HUES64 (cell line): ENCODE data around the gene PAX3.
"Not testable (repeated sequence)": the region's sequence is repeated elsewhere in the genome, so short reads cannot be mapped to it uniquely, and the experiment has no call there.

Experiments
- H3K27ac ChIP-seq: 2 replicates; pipeline ENCODE4 v1.7.0; 2013; ENCODE audit warnings: low read depth, low read length, inconsistent platforms
- H3K27me3 ChIP-seq: 2 replicates; pipeline ENCODE4 v1.6.1; 2013; ENCODE audit warnings: mild to moderate bottlenecking, low read length; ENCODE audit not compliant: insufficient read depth
- H3K36me3 ChIP-seq: 2 replicates; pipeline ENCODE4 v1.6.1; 2013; ENCODE audit warnings: mild to moderate bottlenecking, low read length; ENCODE audit not compliant: insufficient read depth
- H3K4me1 ChIP-seq: 2 replicates; pipeline ENCODE4 v1.6.1; 2013; ENCODE audit warnings: mild to moderate bottlenecking, low read length, moderate library complexity; ENCODE audit not compliant: insufficient read depth
- H3K4me3 ChIP-seq: 2 replicates; pipeline ENCODE4 v1.5.1; 2013; ENCODE audit warnings: mild to moderate bottlenecking, low read length, moderate library complexity
- H3K9ac ChIP-seq: 2 replicates; pipeline ENCODE4 v1.6.1; 2013; ENCODE audit warnings: mild to moderate bottlenecking, low read depth, low read length
- H3K9me3 ChIP-seq: 2 replicates; pipeline ENCODE4 v1.6.1; 2013; ENCODE audit warnings: low read depth, low read length; ENCODE audit not compliant: insufficient read depth
- WGBS: fragments of 150-250, 120-280 bp; methylation state at CpG from one replicate; pipeline ENCODE4 v1.1.7; 2013; ENCODE audit warnings: missing lambda C conversion rate; 5-methylcytosine and 5-hydroxymethylcytosine counted together

Gene PAX3

GRCh38 chr2:222160944-222161343 lies 137.9 kb downstream of the PAX3 start:
- peaks cover 9% of the 10 kb centered on the region; the same call in 1 of the 2 replicates for H3K4me1 ChIP-seq
- no peaks in the 10 kb centered on the region for H3K36me3 ChIP-seq
- H3K27me3 ChIP-seq, result no peaks in the 10 kb centered on the region
- no peak overlapping the region for H3K27ac ChIP-seq
- WGBS, result 68% methylated on average over 5 of the region's 5 CpGs
- H3K9me3 ChIP-seq, result no peaks in the 10 kb centered on the region
- no peak overlapping the region for H3K4me3 ChIP-seq
- H3K9ac ChIP-seq, result no peak overlapping the region

GRCh38 chr2:222160125-222160524 lies 138.7 kb downstream of the PAX3 start:
- H3K27ac ChIP-seq, result no peak overlapping the region
- peaks cover 4% of the 10 kb centered on the region; the same call in 1 of the 2 replicates for H3K4me1 ChIP-seq
- no peaks in the 10 kb centered on the region for H3K36me3 ChIP-seq
- H3K4me3 ChIP-seq, result no peak overlapping the region
- H3K27me3 ChIP-seq, result no peaks in the 10 kb centered on the region
- 92% methylated on average over 2 of the region's 2 CpGs for WGBS
- H3K9ac ChIP-seq, result no peak overlapping the region
- H3K9me3 ChIP-seq, result no peaks in the 10 kb centered on the region

- Histone ChIP-seq H3K36me3 (no peaks in the 10 kb centered on the region), H3K27ac (no peak overlapping the region), H3K9me3 (no peaks in the 10 kb centered on the region), H3K27me3 (no peaks in the 10 kb centered on the region), H3K4me3 (no peak overlapping the region), H3K4me1 (no peaks in the 10 kb centered on the region), H3K9ac (no peak overlapping the region)
- over 99% methylated on average over 4 of the region's 4 CpGs for WGBS
These were observed 139.6 kb downstream of the PAX3 start for GRCh38 chr2:222159221-222159620.

- H3K4me1 ChIP-seq, H3K9ac ChIP-seq, H3K27me3 ChIP-seq, H3K27ac ChIP-seq, H3K36me3 ChIP-seq, H3K9me3 ChIP-seq: not testable (repeated sequence)
- H3K4me3 ChIP-seq, result peak overlapping the region; percentile 44
- WGBS, result 25% methylated on average over 20 of the region's 27 CpGs
These were observed 143.7 kb downstream of the PAX3 start for GRCh38 chr2:222155003-222155664.
